ENCODE data around the gene SRGAP1. TPM values are rescaled to one million over a fixed set of nuclear protein-coding genes. Genes with fewer than 3 reads are reported as not detected.

Gene SRGAP1
- polyA plus RNA-seq, 4 donors = 13.1 to 26.5 (median 21.6) TPM

- no peak for DNase-seq (ENCODE audit: low read depth in 4 of 4, low spot score in 3 of 4)
Observed at GRCh38 chr12:63929426-63929825, 84.9 kb downstream of the SRGAP1 start.

DNA sequence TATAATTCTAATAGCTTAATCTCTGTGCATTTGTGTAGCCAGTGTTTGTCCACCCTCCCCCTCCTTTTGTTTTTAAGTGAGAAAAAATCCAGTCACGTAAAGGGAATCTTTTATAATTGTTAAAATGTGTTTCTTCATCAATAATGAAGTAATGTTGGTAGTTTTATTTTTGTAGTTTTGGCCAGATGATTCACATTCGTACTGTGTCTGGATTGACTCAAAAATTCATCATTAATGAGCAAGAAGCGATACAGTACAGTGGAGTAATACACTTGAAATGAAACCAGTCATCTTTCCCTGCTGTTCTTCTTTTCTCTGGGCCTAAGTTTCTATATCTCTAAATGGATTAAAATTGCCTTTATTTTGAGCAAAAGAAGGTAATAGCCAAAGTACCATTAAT is 86.5 kb downstream of the SRGAP1 start:
- no peak for DNase-seq (ENCODE audit: low read depth in 4 of 4, low spot score in 3 of 4)

DNA sequence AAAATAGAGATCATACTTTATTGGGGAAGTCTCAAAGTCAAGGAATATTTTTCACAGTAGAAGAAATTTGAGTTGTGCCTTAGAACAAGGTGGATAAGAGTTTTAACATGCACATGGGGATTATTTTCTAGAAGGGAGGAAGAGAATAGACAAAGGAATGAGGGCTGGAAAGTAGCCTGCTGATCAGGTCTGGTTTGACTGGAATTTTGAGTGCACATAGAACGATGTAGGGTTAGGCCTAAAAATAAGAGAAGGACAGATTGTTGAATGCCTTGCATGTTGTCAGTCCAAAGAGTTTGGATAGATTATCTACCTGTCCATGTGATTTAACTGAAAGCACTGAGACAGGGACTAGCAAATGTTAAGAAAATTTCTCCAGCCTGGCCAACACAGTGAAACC is 87.2 kb downstream of the SRGAP1 start:
- no peak for DNase-seq (ENCODE audit: low read depth in 4 of 4, low spot score in 3 of 4)

GRCh38 chr12:63934936-63935335 is 90.4 kb downstream of the SRGAP1 start:
- no peak for DNase-seq (ENCODE audit: low read depth in 4 of 4, low spot score in 3 of 4)

GRCh38 chr12:63935361-63935760 is 90.9 kb downstream of the SRGAP1 start:
- DNase-seq (ENCODE audit: low read depth in 4 of 4, low spot score in 3 of 4) = no peak

GRCh38 chr12:63937378-63938316 is 93.1 kb downstream of the SRGAP1 start:
- DNase-seq (ENCODE audit: low read depth in 4 of 4, low spot score in 3 of 4) = no peak

GRCh38 chr12:63940310-63941005 is 96.0 kb downstream of the SRGAP1 start:
- DNase-seq (ENCODE audit: low read depth in 4 of 4, low spot score in 3 of 4) = no peak

DNA sequence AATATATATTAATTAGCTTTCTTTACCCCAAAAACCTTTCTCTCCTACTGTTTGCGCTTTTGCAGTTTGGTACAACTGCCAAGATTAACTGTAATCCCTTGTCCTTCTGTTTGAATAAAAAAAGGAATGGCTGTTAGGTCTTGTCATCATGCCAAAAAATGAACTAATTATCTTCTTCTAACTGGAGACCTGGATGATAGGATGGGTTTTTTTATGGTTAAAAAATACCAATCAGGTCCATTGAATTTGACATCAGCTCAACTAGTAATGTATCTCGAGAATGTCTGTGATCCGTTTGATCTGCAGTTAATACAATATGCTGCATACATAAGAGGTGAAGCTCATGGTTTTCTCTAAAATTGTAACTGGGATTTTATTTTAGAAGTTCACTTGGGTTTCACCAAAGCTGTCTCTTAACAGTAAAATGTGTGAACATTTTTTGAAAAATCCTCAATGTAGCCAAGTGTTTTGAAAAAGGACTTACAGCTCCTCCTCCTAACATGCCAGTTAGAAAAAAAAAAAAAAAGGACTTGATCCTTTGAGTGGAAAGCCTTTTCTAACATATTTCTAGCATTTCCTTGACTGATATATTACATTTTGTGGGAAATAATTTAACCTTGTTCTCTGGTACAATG is 96.8 kb downstream of the SRGAP1 start:
- DNase-seq (ENCODE audit: low read depth in 4 of 4, low spot score in 3 of 4) = no peak

- DNase-seq (ENCODE audit: low read depth in 4 of 4, low spot score in 3 of 4) = no peak
Observed at GRCh38 chr12:63941879-63942278, 97.4 kb downstream of the SRGAP1 start.

GRCh38 chr12:63942464-63943241 is 98.2 kb downstream of the SRGAP1 start:
- DNase-seq (ENCODE audit: low read depth in 4 of 4, low spot score in 3 of 4) = no peak

GRCh38 chr12:63944034-63944579 is 99.6 kb downstream of the SRGAP1 start:
- DNase-seq (ENCODE audit: low read depth in 4 of 4, low spot score in 3 of 4) = no peak

GRCh38 chr12:63944586-63945228 is 100.2 kb downstream of the SRGAP1 start:
- DNase-seq (ENCODE audit: low read depth in 4 of 4, low spot score in 3 of 4) = no peak

DNA sequence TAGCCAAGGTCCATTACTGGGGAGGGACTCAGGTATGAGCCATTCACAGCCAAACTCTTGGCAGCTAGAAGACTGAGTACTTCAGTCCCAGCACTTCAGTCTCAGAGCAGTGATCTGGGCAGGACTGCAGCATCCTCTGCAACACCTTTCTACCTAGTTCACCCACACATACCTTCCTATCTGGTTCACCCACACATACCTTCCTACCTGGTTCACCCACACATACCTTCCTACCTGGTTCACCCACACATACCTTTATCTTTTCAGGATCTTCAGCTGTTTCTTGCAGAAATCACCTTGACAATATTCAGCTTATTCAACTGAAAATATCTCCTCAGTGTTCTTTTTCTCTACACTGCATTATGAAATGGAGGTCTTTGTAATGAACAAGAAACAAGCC is 101.3 kb downstream of the SRGAP1 start:
- DNase-seq (ENCODE audit: low read depth in 4 of 4, low spot score in 3 of 4) = no peak

- DNase-seq (ENCODE audit: low read depth in 4 of 4, low spot score in 3 of 4) = no peak
Observed at GRCh38 chr12:63948211-63948610, 103.7 kb downstream of the SRGAP1 start.

DNA sequence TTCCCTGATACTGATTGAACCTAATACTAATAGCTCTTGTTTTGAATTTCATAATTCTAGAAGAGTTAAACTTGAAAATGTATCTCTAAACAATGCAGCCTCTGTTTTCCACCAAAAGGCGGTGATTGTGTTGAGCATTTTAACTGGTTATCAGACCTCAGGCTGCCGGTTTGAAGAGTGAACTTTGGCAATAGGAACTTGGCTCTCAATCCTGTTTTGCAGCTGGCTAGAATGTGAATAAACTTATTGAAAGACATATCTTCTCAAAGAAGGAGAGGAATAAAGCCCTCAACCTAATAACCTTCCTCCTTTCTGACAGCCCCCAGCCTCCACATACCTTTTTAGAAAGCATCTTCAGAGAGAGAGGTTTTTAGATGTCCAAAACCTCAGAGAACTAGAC is 105.4 kb downstream of the SRGAP1 start:
- no peak for DNase-seq (ENCODE audit: low read depth in 4 of 4, low spot score in 3 of 4)

- DNase-seq (ENCODE audit: low read depth in 4 of 4, low spot score in 3 of 4) = no peak
Observed at GRCh38 chr12:63952995-63953394, 108.5 kb downstream of the SRGAP1 start.

GRCh38 chr12:63955831-63956666 is 111.5 kb downstream of the SRGAP1 start:
- DNase-seq (ENCODE audit: low read depth in 4 of 4, low spot score in 3 of 4) = no peak

GRCh38 chr12:63957496-63957895 is 113.0 kb downstream of the SRGAP1 start:
- DNase-seq (ENCODE audit: low read depth in 4 of 4, low spot score in 3 of 4) = no peak
